Kasumi-1 (cell line): ENCODE measurements around the gene SLC7A10.
"Not testable (repeated sequence)": the region's sequence is repeated elsewhere in the genome, so short reads cannot be mapped to it uniquely, and the experiment has no call there.

Experiments used
- DNase-seq, 2 experiments: peaks; one replicate each; lab custom pipeline; 2025; lab: John Stamatoyannopoulos, UW

The SLC7A10 gene

GRCh38 chr19:33175886-33176669, 49.6 kb downstream of the SLC7A10 start:
- DNase-seq: peak in 1 of 2 experiments; percentile 35

- DNase-seq: no peak
These were observed 50.4 kb downstream of the SLC7A10 start for GRCh38 chr19:33175156-33175782.

GRCh38 chr19:33174186-33174585, 51.5 kb downstream of the SLC7A10 start:
- DNase-seq: no peak

- no peak for DNase-seq
These were observed 53.7 kb downstream of the SLC7A10 start for GRCh38 chr19:33171916-33172359.

GRCh38 chr19:33171222-33171795, 54.3 kb downstream of the SLC7A10 start:
- DNase-seq: no peak

GRCh38 chr19:33168528-33168927, 57.1 kb downstream of the SLC7A10 start:
- no peak for DNase-seq

- DNase-seq: no peak
These were observed 58.2 kb downstream of the SLC7A10 start for GRCh38 chr19:33167438-33167837.

- not testable (repeated sequence) for DNase-seq
These were observed 59.6 kb downstream of the SLC7A10 start for GRCh38 chr19:33166037-33166436.

GRCh38 chr19:33163481-33163880, 62.2 kb downstream of the SLC7A10 start:
- DNase-seq: no peak

GRCh38 chr19:33161201-33161600, 64.4 kb downstream of the SLC7A10 start:
- DNase-seq: no peak

- no peak for DNase-seq
These were observed 65.8 kb downstream of the SLC7A10 start for GRCh38 chr19:33159893-33160292.

- no peak for DNase-seq
These were observed 66.5 kb downstream of the SLC7A10 start for GRCh38 chr19:33159149-33159548.
